GM21737 (cell line): ENCODE measurements around the gene ZNF726.
"Not testable (repeated sequence)": the region's sequence is repeated elsewhere in the genome, so short reads cannot be mapped to it uniquely, and the experiment has no call there.

ENCODE experiments used
- ATAC-seq: cut with Tn5 transposase; IDR thresholded peaks from one replicate; pipeline ENCODE4 v1.9.1; 2021; ENCODE audit warnings: mild to moderate bottlenecking, moderate library complexity; ENCODE audit not compliant: unreplicated experiment

Gene ZNF726

DNA sequence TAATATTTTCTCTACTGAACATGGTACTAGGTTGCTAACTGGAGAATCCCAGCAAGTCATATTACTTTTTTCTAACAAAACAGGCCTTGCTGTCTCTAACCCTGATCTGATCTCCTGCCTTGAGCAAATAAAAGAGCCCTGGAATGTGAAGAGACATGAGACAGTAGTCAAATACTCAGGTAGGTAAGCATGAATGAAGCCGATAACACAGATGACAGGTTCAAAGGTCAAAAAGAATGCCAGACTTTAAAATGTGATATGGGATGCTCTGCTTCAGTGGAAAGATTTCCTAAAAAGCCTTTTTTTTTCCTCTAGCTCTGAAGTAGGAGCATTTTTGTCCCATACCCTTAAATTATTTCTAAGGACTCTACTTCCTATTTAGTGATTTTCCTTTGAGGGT, 28.7 kb downstream of the ZNF726 start:
- no peak for ATAC-seq

DNA sequence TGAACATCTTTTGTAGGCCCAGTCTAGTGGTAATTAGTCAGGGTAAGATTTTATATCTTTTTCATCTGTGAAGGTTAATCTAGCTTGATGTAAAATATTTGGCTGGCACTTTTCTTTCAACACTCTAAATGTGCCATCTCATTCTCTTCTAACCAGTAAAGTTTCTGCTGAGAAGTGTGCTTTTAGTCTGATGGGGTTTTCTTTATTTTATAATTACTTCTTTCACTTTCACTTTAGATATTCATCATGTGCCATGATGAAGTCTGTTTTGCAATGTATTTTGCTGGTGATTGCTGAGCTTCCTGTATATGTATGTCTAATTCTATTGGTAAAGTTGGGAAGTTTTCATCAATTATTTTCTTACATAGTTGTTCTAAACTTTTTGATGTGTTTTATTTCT, 31.9 kb downstream of the ZNF726 start:
- no peak for ATAC-seq

DNA sequence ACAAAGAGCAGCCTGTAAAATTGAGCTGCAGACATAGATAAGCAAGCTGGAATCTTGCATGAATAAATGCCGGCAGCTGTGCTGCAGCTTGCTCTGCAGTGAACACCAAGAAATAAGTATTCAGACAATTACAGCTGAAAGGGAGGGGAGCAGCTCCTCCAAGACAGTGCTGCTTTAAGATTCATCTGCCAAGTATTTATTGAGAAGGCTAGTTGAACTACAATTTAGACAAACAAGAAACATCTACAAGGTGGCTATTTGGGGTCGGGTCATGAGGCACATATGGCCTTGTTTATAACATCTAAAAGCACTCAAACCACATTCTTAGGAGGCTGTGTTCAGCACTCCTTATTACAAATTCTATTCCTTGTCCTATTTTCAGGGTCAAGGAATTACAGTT, 34.9 kb downstream of the ZNF726 start:
- ATAC-seq, result no peak

DNA sequence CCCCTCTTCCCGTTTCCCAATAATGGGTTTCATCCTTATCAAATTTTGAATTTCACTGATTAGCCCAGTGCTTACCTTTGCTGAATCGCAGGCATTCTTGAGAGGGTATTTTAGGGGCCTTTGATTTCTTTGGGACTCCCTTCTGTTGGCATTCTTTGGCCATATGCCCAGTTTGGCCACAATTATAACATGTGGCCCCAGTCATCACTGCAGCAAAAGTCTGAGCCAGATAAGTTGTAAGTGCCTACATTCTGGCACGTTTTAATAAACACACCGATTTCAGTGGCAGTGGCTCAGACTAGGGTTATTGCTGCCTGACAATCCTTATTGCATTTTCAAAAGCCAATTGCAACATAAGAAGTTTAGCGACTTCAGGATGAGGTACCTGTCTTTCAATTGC, 41.4 kb downstream of the ZNF726 start:
- no peak for ATAC-seq

DNA sequence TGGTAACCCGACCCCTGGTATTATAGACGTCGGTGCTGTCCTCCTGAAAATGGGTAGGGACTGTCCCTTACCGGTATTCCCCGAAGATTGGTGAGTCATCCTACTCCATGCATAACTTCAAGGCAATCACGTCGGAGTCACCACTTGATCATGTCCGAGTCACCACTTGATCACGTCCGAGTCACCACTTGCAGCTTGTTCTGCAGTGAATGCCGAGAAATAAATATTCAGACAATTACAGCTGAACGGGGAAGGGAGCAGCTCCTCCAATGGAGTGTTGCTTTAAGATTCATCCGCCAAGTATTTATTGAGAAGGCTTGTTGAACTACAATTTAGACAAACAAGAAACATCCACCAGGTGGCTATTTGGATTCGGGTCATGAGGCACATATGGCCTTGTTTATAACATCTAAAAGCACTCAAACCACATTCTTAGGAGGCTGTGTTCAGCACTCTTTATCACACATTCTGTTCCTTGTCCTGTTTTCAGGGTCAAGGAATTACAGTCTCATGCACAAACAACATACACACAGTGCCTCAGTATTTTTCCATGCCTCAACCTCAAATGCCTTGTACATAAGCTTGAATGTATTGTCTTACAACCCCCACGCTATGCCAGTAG, 43.1 kb downstream of the ZNF726 start:
- ATAC-seq, result no peak

DNA sequence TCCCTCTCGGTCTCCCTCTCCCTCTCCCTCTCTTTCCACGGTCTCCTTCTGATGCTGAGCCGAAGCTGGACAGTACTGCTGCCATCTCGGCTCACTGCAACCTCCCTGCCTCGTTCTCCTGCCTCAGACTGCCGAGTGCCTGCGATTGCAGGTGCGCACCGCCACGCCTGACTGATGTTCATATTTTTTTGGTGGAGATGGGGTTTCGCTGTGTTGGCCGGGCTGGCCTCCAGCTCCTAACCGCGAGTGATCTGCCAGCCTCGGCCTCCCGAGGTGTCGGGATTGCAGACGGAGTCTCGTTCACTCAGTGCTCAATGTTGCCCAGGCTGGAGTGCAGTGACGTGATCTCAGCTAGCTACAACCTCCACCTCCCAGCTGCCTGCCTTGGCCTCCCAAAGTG, 48.7 kb downstream of the ZNF726 start:
- ATAC-seq, result not testable (repeated sequence)

DNA sequence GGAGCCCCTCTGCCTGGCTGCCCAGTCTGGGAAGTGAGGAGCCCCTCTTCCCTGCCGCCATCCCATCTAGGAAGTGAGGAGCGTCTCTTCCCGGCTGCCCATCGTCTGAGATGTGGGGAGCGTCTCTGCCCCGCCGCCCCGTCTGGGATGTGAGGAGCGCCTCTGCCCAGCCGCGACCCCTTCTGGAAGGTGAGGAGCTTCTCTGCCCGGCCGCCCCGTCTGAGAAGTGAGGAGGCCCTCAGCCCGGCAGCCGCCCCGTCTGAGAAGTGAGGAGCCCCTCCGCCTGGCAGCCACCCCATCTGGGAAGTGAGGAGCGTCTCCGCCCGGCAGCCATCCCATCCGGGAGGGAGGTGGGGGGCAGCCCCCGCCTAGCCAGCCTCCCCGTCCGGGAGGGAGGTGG, 49.2 kb downstream of the ZNF726 start:
- not testable (repeated sequence) for ATAC-seq

DNA sequence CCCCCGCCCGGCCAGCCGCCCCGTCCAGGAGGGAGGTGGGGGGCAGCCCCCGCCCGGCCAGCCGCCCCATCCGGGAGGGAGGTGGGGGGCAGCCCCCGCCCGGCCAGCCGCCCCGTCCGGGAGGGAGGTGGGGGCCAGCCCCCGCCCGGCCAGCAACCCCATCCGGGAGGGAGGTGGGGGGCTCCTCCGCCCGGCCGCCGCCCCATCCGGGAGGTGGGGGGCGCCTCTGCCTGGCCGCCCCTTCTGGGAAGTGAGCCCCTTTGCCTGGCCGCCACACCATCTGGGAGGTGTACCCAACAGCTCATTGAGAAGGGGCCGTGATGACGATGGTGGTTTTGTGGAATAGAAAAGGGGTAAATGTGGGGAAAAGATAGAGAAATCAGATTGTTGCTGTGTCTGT, 49.6 kb downstream of the ZNF726 start:
- ATAC-seq, result not testable (repeated sequence)

DNA sequence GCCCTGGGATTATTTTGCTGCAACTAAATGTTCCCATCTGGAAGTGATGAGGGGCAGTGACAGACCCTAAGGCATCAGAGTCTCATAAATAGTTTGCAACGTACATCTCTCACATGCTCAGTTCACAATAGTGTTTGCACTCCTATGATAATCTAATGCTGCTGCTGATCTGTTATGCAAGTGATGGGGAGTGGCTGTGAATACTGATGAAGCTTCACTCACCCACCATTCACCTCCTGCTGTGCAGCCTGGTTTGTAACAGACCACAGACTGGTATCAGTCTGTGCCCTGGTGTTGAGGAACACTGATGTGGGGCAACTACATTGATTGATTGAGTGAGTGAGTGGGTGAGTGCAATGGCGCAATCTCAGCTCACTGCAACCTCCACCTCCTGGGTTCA, 54.9 kb downstream of the ZNF726 start:
- ATAC-seq, result no peak

DNA sequence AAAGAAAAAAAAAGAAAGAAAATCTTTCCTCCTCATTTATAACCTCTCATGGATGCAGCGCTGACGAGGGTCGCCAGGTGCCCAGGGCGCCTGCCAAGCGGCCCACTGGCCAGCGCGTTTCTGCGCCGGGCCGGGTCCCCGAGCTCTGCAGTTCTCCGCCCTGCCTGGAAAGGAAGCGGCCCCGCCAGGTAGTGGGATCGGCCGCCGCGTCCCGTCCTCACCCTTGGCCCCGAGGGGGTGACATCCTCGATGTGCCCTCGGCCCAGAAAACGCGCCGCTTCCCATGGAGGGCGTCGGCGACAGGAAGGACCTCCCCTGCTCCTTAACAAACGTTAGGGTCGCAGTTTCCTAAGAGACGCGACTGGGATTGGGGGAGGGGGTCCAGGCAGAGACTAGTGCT, 56.9 kb downstream of the ZNF726 start:
- ATAC-seq, result no peak

DNA sequence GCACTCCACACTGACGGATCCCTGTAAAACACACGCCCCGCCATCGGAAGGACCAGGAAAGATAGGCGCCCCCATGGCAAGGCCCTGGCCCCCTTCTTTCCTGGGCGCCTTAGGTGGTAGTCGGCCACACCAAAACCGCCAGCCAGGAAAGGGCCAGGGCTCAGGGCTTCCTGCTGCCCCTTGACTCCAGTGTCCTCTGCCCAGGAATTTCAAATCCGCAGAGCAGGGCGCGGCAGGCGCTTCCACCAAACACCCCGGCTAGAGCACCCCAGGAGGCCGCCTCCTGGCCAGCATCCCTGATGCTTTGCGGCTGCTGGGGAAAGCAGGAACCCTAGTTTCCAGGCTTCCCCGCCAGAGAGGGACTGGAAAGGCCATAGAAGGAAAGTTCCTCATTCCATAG, 57.5 kb downstream of the ZNF726 start:
- no peak for ATAC-seq

DNA sequence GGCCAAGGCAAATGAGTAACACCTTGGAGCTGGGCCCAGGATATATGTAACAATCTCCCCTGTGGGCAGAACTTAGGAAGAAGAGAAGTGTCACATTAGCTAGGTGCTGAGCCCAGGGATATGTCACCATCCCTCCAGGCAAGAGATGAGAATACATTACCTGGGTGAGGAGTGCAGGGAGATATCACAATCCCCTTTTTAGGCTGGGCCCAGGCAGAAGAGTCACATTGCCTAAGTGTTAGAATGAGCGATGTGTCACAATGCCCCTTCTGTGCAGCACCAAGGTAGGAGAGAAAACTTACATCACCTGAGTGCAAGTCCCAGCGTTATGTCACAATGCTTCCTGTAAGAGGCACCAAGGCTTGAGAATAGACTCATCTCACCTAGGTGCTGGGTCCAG, 60.3 kb downstream of the ZNF726 start:
- no peak for ATAC-seq

DNA sequence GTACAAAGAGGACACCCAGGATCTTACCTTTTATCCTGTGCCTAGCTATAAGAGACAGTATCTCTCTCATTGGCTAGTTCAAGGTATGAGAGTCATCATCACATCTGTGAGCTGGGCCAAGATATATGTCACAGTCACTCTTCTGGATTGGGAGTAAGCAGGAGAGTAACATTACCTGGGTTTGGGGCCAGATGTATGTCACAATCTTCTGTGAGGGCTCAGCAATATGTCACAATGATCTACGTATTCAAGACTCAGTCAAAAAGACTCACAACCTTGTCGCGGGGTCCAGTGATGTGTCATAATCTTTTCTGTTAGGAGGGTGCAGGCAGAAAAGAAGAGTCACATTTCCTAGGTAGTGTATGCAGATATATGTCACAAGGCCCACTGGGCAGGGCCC, 61.9 kb downstream of the ZNF726 start:
- ATAC-seq, result not testable (repeated sequence)

DNA sequence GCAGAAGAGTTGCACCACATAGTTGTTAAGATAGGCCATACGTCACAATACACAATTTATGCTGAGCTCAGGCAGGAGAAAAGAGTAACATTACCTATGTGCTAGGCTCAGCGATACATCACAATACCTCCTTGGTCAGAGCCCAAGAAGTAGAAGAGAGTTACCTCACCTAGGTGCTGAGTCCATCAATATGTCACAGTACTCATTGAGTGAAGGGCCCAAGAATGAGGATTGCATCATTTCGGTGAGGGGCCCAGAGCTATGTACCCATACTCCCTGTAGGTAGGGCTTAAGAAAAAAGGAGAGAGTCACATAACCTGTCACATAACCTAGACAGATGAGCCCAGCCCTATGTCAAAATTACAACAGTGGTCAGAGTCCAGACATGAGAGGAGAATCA, 62.6 kb downstream of the ZNF726 start:
- not testable (repeated sequence) for ATAC-seq

DNA sequence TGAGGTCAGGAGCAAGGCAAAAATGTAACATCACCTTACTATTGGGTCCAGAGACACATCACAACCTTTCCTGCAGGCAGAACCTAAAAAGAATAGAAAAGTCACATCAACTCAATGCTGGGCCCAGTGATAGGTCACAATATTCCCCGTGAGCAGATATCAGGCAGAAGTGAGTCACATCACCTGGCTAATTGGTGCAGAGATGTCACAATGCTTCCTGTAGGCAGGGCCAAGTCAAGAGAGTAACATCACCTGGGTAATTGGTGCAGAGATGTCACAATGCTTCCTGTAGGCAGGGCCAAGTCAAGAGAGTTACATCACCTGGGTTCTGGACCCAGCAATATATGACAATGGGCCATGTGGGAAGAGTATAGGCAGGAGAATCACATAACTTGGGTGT, 63.4 kb downstream of the ZNF726 start:
- no peak for ATAC-seq

DNA sequence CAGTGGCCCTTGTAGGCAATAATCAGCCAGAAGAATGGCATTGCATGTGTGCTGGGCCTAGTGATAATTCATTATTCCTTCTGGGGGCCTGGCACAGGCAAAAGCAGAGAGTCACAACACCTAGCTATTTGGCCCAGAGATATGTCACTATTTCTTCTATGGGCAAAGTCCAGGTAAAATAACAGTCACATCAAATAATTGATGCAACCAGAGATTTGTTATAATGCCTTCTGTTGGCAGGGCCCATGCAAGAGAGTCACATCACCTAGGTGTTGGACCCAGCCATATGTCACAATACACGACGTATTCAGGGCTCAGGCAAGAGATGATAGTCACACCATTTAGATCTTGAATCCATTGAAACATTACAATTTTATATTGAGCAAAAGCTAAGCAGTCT, 66.1 kb downstream of the ZNF726 start:
- no peak for ATAC-seq

DNA sequence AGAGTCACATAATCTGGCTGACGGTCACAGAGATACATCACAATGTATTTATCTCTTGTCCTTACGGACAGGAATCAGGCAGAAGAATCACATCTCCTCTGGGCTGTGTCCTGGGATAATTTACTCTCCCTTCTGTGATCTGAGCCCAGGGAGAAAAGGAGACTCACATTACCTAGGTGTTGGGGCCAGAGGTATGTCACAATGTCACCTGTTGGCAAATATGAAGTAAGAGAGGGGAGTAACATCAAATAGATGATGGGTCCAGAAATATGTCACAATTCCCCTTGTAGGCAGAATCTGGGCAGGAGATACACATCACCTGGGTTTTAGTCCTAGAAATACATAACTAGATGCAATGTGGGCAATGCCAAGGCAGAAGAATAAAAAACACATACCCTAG, 67.2 kb downstream of the ZNF726 start:
- ATAC-seq, result no peak

DNA sequence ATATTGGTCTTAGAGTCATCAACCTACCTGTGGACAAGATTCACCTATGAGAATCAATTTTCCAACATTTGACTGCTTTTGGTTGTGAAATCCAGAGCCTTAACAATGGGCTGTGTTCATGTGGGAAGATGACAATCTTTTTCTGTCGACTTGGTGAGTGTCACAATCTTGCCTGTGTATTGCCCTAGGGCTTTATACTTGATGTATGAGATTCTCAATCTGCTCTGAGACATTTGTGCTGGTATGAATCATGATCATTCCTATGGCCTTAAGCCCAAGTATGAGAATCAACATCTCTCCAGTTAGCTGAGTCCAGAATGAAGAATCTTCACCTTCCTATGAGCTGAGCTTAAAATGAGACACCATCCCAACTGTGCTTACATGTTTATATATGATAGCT, 68.7 kb downstream of the ZNF726 start:
- ATAC-seq, result no peak
